ENCODE measurements around the gene TPO.

- TF ChIP-seq CTCF (conservative IDR thresholded peaks at IDR 0.05) (no peak), EZH2 (IDR thresholded peaks at IDR 0.05; ENCODE audit: low read depth) (no peak)
Observed at GRCh38 chr2:1371082-1371481, 42.2 kb upstream of the TPO start.
